ENCODE results near the gene DDX42.

Gene DDX42

DNA sequence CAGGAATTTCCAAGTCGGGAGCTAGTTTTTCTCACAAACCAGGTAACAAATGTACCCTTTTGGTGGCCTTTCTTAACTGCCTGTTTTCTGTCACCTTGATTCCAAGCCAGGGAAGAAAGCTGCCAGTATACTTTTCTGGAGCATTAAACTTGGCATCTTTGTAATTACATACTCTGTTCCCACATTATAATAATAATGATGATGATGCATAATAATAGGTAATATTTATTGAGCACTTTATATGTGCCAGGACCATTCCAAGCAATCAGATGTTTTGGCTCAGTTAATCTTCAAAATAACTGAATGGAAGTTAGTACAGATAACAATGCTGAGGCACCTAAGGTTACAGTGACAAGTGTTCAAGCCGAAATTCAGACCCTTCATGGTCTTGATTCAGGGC, 42.2 kb downstream of the DDX42 start:
- TF ChIP-seq, protein P1, sequence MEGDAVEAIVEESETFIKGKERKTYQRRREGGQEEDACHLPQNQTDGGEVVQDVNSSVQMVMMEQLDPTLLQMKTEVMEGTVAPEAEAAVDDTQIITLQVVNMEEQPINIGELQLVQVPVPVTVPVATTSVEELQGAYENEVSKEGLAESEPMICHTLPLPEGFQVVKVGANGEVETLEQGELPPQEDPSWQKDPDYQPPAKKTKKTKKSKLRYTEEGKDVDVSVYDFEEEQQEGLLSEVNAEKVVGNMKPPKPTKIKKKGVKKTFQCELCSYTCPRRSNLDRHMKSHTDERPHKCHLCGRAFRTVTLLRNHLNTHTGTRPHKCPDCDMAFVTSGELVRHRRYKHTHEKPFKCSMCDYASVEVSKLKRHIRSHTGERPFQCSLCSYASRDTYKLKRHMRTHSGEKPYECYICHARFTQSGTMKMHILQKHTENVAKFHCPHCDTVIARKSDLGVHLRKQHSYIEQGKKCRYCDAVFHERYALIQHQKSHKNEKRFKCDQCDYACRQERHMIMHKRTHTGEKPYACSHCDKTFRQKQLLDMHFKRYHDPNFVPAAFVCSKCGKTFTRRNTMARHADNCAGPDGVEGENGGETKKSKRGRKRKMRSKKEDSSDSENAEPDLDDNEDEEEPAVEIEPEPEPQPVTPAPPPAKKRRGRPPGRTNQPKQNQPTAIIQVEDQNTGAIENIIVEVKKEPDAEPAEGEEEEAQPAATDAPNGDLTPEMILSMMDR (IDR thresholded peaks at IDR 0.05), result no peak
- H3K4me3 ChIP-seq, result no peak overlapping the region
- no peak overlapping the region for H3K27ac ChIP-seq
- no peak for DNase-seq (ENCODE audit: low spot score)

DNA sequence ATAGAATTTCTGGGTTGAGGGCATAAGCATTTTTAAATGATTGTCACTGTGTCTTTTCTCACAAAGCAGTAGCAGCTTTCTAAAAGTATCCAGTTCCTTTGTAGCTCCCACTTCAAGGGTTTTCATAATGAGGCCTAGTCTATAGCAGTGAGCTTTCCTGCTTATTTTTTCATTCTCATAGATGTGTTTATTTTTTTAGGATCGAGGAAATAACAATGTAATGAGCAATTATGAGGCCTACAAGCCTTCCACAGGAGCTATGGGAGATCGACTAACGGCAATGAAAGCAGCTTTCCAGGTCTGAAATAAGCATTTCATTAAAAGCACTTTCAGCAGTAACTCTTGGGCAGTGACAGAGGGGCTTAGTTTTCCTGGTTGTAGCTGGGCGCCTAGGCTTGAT, 42.7 kb downstream of the DDX42 start:
- TF ChIP-seq, protein P1 (IDR thresholded peaks at IDR 0.05), result no peak

DNA sequence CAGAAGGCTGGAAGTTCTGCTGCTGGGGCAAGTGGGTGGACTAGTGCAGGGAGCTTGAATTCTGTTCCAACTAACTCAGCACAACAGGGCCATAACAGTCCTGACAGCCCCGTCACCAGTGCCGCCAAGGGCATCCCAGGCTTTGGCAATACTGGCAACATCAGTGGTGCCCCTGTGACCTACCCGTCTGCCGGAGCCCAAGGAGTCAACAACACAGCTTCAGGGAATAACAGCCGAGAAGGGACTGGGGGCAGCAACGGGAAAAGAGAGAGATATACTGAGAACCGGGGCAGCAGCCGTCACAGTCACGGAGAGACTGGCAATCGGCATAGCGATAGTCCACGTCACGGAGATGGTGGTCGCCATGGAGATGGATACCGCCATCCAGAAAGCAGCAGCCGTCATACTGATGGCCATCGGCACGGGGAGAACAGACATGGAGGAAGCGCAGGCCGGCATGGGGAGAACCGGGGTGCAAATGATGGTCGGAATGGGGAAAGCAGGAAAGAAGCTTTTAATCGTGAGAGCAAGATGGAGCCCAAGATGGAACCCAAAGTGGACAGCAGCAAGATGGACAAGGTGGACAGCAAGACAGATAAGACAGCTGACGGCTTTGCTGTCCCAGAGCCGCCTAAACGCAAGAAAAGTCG, 43.9 kb downstream of the DDX42 start:
- no peak for DNase-seq (ENCODE audit: low spot score)
- Histone ChIP-seq H3K4me3 (no peak overlapping the region), H3K27ac (no peak overlapping the region)
- TF ChIP-seq, protein P1 (IDR thresholded peaks at IDR 0.05), result no peak

More for the DNA sequence above, 42.7 kb downstream of the DDX42 start:
- no peak for DNase-seq (ENCODE audit: low spot score)
- Histone ChIP-seq H3K27ac (no peak overlapping the region), H3K4me3 (no peak overlapping the region)

DNA sequence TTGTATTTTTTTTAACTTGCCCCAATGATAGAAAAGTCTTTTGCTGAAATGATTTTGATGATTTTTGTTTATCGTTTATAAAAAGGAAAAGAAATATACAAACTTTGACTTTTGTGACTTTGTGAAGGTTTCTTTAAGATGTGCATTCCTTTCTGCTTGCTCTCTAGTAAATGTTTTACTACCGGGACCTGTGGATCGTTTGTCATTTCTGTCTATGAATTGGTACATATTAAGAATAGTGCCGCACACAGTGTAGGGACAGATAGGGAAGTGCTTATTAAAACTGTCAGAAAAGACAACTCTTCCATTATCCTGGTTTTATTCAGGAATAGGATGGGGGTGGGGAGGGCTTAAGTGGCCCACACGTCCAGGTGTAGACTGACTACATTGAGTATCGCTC, 45.2 kb downstream of the DDX42 start:
- Histone ChIP-seq H3K27ac (no peak overlapping the region), H3K4me3 (no peak overlapping the region)
- DNase-seq (ENCODE audit: low spot score), result no peak
- TF ChIP-seq, protein P1 (IDR thresholded peaks at IDR 0.05), result no peak

DNA sequence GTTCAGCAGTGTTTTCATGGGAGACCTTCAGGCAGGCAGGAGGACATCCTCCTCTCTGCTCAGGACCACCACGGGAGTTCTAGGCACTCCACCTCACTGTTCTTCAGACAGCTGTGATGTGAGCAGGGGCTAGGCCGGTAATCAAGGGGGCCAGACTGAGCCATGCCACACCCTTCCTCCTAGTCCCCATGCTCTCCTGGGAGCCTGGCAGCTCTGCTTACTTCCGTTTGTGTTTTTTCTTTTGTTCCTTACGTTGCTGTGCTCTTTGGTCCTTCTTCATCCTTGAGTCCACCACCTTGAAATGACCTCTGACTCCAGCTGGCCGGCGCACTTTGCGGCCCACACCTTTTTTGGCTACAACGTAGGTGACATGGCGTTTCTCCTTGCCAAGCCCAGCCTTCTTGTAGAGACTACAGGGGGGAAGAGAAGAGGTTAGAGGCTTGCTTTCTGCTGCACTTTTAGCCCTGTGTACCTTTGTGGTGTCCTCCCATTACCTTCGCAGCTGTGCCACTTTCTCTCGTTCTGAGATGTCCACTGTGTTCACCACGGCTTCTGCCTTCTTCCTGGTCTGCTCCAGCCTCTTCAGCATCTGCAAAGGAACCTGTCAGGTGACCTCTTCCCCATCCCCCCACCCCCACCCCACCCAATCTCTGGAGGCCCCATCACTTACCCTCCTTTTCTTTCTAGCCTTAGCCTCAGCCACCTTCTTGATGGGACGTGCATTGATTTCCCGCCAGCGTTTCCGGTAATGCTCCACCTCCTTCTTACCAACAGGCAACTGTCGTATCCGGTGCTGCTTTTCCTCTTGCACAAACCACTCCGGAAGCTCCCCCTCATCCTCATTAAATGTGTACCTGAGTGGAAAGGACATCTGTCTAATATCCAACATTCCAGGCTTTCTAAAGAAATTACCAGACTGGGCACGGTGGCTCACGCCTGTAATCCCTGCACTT, 45.9 kb downstream of the DDX42 start:
- TF ChIP-seq, protein P1 (IDR thresholded peaks at IDR 0.05), result no peak
- no peak for DNase-seq (ENCODE audit: low spot score)
- Histone ChIP-seq H3K4me3 (no peak overlapping the region), H3K27ac (no peak overlapping the region)

DNA sequence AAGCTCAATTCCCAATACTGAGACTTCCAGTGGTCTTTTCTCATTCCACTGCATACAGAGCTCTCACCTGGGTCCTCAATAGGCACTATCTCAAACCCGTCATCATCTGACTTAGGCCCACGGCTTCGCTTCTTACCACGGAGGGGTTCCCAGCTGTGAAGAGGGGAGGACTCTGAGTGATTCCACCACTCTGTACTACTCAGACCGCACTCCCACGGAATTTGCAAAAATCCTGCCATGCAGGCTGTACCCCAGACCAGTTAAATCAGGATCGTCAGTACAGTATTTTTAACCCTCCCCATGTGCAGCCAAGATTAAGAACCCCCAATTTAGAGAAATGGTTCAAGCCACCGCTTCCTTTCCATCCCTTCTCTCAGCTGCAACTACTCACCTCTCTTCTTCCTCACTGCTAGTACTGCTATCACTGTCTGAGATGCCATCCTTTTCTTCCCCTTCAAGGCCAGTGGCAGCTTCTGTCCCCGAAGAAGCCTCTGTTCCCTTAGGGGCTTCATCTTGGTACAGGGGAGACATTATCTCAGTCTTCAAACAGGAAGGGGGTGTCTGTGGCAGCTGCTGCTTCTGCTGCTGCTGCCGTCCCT, 47.1 kb downstream of the DDX42 start:
- TF ChIP-seq, protein P1 (IDR thresholded peaks at IDR 0.05), result no peak
- H3K4me3 ChIP-seq, result no peak overlapping the region
- no peak for DNase-seq (ENCODE audit: low spot score)
- H3K27ac ChIP-seq, result no peak overlapping the region

All from coronary artery (tissue), 2 donors.